WTC11 (cell line): ENCODE measurements around the gene SLC35G2. TPM values are rescaled to one million over a fixed set of nuclear protein-coding genes. Genes with fewer than 3 reads are reported as not detected.

ENCODE experiments used
- ATAC-seq: fragments of 200-7000 bp; cut with Tn5 transposase; 2 replicates; pipeline ENCODE4 v1.10.0; 2021; ENCODE audit warnings: mild to moderate bottlenecking, moderate library complexity
- CTCF ChIA-PET: fragments of 300-600 bp; sonication (Branson Sonifier 250); formaldehyde crosslinking; loops from one replicate; lab custom pipeline; 2021; ENCODE audit warnings: antibody characterized with exemption; lab: Charles Lee
- POLR2A ChIA-PET: fragments of 350-600 bp; sonication (Branson Sonifier 250); formaldehyde crosslinking; loops from one replicate; lab custom pipeline; 2021; ENCODE audit warnings: antibody characterized with exemption; lab: Charles Lee
- DNase-seq: peaks from one replicate; pipeline ENCODE4 v3.0.0; 2021; ENCODE audit warnings: low spot score
- H3K27ac Mint-ChIP-seq: 2 replicates; pipeline ENCODE4 v1.8.0; 2021; ENCODE audit warnings: mixed read lengths
- H3K27me3 Mint-ChIP-seq: 2 replicates; pipeline ENCODE4 v1.8.0; 2021; ENCODE audit warnings: low read depth, mild to moderate bottlenecking, moderate library complexity, mixed read lengths
- H3K36me3 Mint-ChIP-seq: 2 replicates; pipeline ENCODE4 v1.8.0; 2021; ENCODE audit warnings: mixed read lengths
- H3K4me1 Mint-ChIP-seq: 2 replicates; pipeline ENCODE4 v1.8.0; 2022; ENCODE audit warnings: mixed read lengths
- H3K4me3 Mint-ChIP-seq: 2 replicates; pipeline ENCODE4 v1.8.0; 2021; ENCODE audit warnings: mild to moderate bottlenecking, moderate library complexity, mixed read lengths
- H3K9me3 Mint-ChIP-seq: 2 replicates; pipeline ENCODE4 v1.8.0; 2021; ENCODE audit warnings: mixed read lengths
- ATF3 ChIP-seq: sonication (generic); formaldehyde crosslinking; conservative IDR thresholded peaks from 2 replicates; pipeline ENCODE4 v1.8.1; 2022; ENCODE audit warnings: mild to moderate bottlenecking, missing genetic modification reagents
- CDX4 ChIP-seq: fragments of 250-450 bp; sonication (Bioruptor Pico); IDR thresholded peaks from 2 replicates; pipeline ENCODE4 v1.9.0; 2021; ENCODE audit warnings: moderate library complexity, mild to moderate bottlenecking, inconsistent platforms, borderline replicate concordance
- CREM ChIP-seq: sonication (generic); formaldehyde crosslinking; IDR thresholded peaks from 2 replicates; pipeline ENCODE4 v1.8.1; 2022; ENCODE audit warnings: mild to moderate bottlenecking, missing genetic modification reagents, moderate library complexity
- CTCF ChIP-seq: fragments of 200-600 bp; IDR thresholded peaks from 2 replicates; pipeline ENCODE4 v1.8.0; 2022; ENCODE audit warnings: antibody characterized with exemption
- HMGA2 ChIP-seq: fragments of 250-450 bp; sonication (Bioruptor Pico); IDR thresholded peaks from 2 replicates; pipeline ENCODE4 v1.4.0; 2021; ENCODE audit warnings: mild to moderate bottlenecking, moderate library complexity
- NFATC4 ChIP-seq: fragments of 250-450 bp; sonication (Bioruptor Pico); IDR thresholded peaks from 2 replicates; pipeline ENCODE4 v1.9.0; 2021; ENCODE audit warnings: mild to moderate bottlenecking
- OVOL2 ChIP-seq: fragments of 250-450 bp; sonication (Bioruptor Pico); IDR thresholded peaks from 2 replicates; pipeline ENCODE4 v1.9.0; 2021; ENCODE audit warnings: mild to moderate bottlenecking, borderline replicate concordance
- RELA ChIP-seq: sonication (generic); formaldehyde crosslinking; IDR thresholded peaks from 2 replicates; pipeline ENCODE4 v1.8.1; 2022; ENCODE audit warnings: missing genetic modification reagents, mild to moderate bottlenecking, borderline replicate concordance
- RORB ChIP-seq: fragments of 250-450 bp; sonication (Bioruptor Pico); IDR thresholded peaks from 2 replicates; pipeline ENCODE4 v1.9.0; 2021; ENCODE audit warnings: mild to moderate bottlenecking
- SMAD4 ChIP-seq: sonication (generic); formaldehyde crosslinking; IDR thresholded peaks from 2 replicates; pipeline ENCODE4 v1.8.0; 2022; ENCODE audit warnings: mild to moderate bottlenecking, missing genetic modification reagents
- TCF7 ChIP-seq: sonication (generic); formaldehyde crosslinking; IDR thresholded peaks from 2 replicates; pipeline ENCODE4 v1.8.0; 2022; ENCODE audit warnings: mild to moderate bottlenecking, low read depth, missing genetic modification reagents, moderate library complexity
- TEAD1 ChIP-seq: sonication (generic); formaldehyde crosslinking; IDR thresholded peaks from 2 replicates; pipeline ENCODE4 v1.8.0; 2022; ENCODE audit warnings: mild to moderate bottlenecking, missing genetic modification reagents
- USF1 ChIP-seq: sonication (generic); formaldehyde crosslinking; IDR thresholded peaks from 2 replicates; pipeline ENCODE4 v1.8.0; 2022; ENCODE audit warnings: mild to moderate bottlenecking, missing genetic modification reagents
- ZBTB43 ChIP-seq: sonication (generic); formaldehyde crosslinking; IDR thresholded peaks from 2 replicates; pipeline ENCODE4 v1.8.1; 2023; ENCODE audit warnings: mild to moderate bottlenecking, missing genetic modification reagents
- ZNF121 ChIP-seq: sonication (generic); formaldehyde crosslinking; IDR thresholded peaks from 2 replicates; pipeline ENCODE4 v1.8.0; 2023; ENCODE audit warnings: missing genetic modification reagents
- ZNF138 ChIP-seq: sonication (generic); formaldehyde crosslinking; conservative IDR thresholded peaks from 2 replicates; pipeline ENCODE4 v1.8.1; 2022; ENCODE audit warnings: mild to moderate bottlenecking, moderate library complexity, missing genetic modification reagents
- ZNF232 ChIP-seq: sonication (generic); formaldehyde crosslinking; IDR thresholded peaks from 2 replicates; pipeline ENCODE4 v1.8.0; 2022; ENCODE audit warnings: mild to moderate bottlenecking, missing genetic modification reagents
- ZNF263 ChIP-seq: sonication (generic); formaldehyde crosslinking; IDR thresholded peaks from 2 replicates; pipeline ENCODE4 v1.8.1; 2022; ENCODE audit warnings: low read depth, mild to moderate bottlenecking, moderate library complexity, missing genetic modification reagents
- ZNF512 ChIP-seq: sonication (generic); formaldehyde crosslinking; IDR thresholded peaks from 2 replicates; pipeline ENCODE4 v1.8.1; 2022; ENCODE audit warnings: missing genetic modification reagents, borderline replicate concordance
- ZSCAN18 ChIP-seq: fragments of 250-450 bp; sonication (Bioruptor Pico); IDR thresholded peaks from 2 replicates; pipeline ENCODE4 v2.1.2; 2022; ENCODE audit warnings: mild to moderate bottlenecking, moderate library complexity
- total RNA-seq: library from RNA; stranded (reverse); gene quantifications from 3 replicates; pipeline ENCODE4 v1.2.3, GENCODE V29; 2021
- TF ChIP-seq, protein P1 (sequence below): sonication (generic); formaldehyde crosslinking; IDR thresholded peaks from 2 replicates; pipeline ENCODE4 v1.8.1; 2022; ENCODE audit warnings: mild to moderate bottlenecking, missing genetic modification reagents, moderate library complexity, borderline replicate concordance
- TF ChIP-seq, protein P2 (sequence below): fragments of 250-450 bp; sonication (Bioruptor Pico); IDR thresholded peaks from 2 replicates; pipeline ENCODE4 v1.9.0; 2021; ENCODE audit warnings: mild to moderate bottlenecking
- TF ChIP-seq, protein P3 (sequence below): sonication (generic); formaldehyde crosslinking; IDR thresholded peaks from 2 replicates; pipeline ENCODE4 v1.8.0; 2023; ENCODE audit warnings: missing genetic modification reagents

The SLC35G2 gene
- total RNA-seq, 1 experiment from 2014 or later = 3.6 TPM

GRCh38 chr3:136861890-136862616 lies 43.1 kb downstream of the SLC35G2 start, which contains the start of gene NCK1:
Gene NCK1 (plus strand): TSS chr3:136862208. CDS start chr3:136928002, 65,794 bp downstream.
- CTCF ChIA-PET = interaction anchor here (1.0 to 4.2 kb wide), 7 partner anchors 11 to 470 kb away, joined by 3 to 29 read pairs (median 3); partner anchors contain the start of gene STAG1
- no peaks in the 10 kb centered on the region for H3K9me3 Mint-ChIP-seq
- no peaks in the 10 kb centered on the region for H3K27me3 Mint-ChIP-seq
- H3K4me3 Mint-ChIP-seq = peak within 1 kb of the TSS; percentile 94
- H3K36me3 Mint-ChIP-seq = peaks cover 2% of the 10 kb centered on the region; the same call in 1 of the 2 replicates
- DNase-seq (peak; percentile 97), ATAC-seq (peak; percentile 96)
- POLR2A ChIA-PET = interaction anchor here (0.7 to 2.8 kb wide), 10 partner anchors 10 to 666 kb away, joined by 3 to 19 read pairs (median 4); partner anchors contain the start of genes IL20RB, MSL2 and STAG1
- H3K27ac Mint-ChIP-seq = peak within 1 kb of the TSS; percentile 97
- H3K4me1 Mint-ChIP-seq = peaks cover 46% of the 10 kb centered on the region
- TF ChIP-seq ZNF232 (CRISPR knock-in tag) (peak; percentile 75; the same call in 1 of the 2 replicates), CREM (CRISPR knock-in tag) (no peak; the same call in none of the 2 replicates), ZNF121 (no peak), ZBTB43 (CRISPR knock-in tag) (peak; percentile 82), NFATC4 (no peak), SMAD4 (CRISPR knock-in tag) (no peak), ZSCAN18 (CRISPR knock-in tag) (no peak), ZNF263 (CRISPR knock-in tag) (no peak), CDX4 (CRISPR knock-in tag) (no peak), RORB (CRISPR knock-in tag) (no peak), ZNF138 (no peak), ZNF512 (CRISPR knock-in tag) (no peak), ATF3 (CRISPR knock-in tag) (no peak), USF1 (CRISPR knock-in tag) (peak; percentile 79), RELA (CRISPR knock-in tag) (peak; percentile 85; the same call in 1 of the 2 replicates), HMGA2 (CRISPR knock-in tag) (no peak), TCF7 (no peak), OVOL2 (no peak), TEAD1 (CRISPR knock-in tag) (peak; percentile 91), CTCF (no peak)
- TF ChIP-seq, protein P1, sequence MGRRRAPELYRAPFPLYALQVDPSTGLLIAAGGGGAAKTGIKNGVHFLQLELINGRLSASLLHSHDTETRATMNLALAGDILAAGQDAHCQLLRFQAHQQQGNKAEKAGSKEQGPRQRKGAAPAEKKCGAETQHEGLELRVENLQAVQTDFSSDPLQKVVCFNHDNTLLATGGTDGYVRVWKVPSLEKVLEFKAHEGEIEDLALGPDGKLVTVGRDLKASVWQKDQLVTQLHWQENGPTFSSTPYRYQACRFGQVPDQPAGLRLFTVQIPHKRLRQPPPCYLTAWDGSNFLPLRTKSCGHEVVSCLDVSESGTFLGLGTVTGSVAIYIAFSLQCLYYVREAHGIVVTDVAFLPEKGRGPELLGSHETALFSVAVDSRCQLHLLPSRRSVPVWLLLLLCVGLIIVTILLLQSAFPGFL (CRISPR knock-in tag) = no peak
- TF ChIP-seq, protein P2, sequence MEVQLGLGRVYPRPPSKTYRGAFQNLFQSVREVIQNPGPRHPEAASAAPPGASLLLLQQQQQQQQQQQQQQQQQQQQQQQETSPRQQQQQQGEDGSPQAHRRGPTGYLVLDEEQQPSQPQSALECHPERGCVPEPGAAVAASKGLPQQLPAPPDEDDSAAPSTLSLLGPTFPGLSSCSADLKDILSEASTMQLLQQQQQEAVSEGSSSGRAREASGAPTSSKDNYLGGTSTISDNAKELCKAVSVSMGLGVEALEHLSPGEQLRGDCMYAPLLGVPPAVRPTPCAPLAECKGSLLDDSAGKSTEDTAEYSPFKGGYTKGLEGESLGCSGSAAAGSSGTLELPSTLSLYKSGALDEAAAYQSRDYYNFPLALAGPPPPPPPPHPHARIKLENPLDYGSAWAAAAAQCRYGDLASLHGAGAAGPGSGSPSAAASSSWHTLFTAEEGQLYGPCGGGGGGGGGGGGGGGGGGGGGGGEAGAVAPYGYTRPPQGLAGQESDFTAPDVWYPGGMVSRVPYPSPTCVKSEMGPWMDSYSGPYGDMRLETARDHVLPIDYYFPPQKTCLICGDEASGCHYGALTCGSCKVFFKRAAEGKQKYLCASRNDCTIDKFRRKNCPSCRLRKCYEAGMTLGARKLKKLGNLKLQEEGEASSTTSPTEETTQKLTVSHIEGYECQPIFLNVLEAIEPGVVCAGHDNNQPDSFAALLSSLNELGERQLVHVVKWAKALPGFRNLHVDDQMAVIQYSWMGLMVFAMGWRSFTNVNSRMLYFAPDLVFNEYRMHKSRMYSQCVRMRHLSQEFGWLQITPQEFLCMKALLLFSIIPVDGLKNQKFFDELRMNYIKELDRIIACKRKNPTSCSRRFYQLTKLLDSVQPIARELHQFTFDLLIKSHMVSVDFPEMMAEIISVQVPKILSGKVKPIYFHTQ = no peak
- TF ChIP-seq, protein P3, sequence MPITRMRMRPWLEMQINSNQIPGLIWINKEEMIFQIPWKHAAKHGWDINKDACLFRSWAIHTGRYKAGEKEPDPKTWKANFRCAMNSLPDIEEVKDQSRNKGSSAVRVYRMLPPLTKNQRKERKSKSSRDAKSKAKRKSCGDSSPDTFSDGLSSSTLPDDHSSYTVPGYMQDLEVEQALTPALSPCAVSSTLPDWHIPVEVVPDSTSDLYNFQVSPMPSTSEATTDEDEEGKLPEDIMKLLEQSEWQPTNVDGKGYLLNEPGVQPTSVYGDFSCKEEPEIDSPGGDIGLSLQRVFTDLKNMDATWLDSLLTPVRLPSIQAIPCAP = 0 out of 2 replicates have a peak, but pooled peaks have one; percentile 25
